HepG2 (cell line): Measurements from ENCODE around the gene PRPSAP1. TPM values are rescaled to one million over a fixed set of nuclear protein-coding genes. Genes with fewer than 3 reads are reported as not detected.

Experiments
- DR1 ChIP-seq: sonication (generic); formaldehyde crosslinking; IDR thresholded peaks from 2 replicates; pipeline ENCODE4 v1.8.0; 2021; ENCODE audit warnings: mild to moderate bottlenecking, missing genetic modification reagents, inconsistent platforms
- GZF1 ChIP-seq: sonication (generic); formaldehyde crosslinking; IDR thresholded peaks from 2 replicates; pipeline ENCODE4 v1.5.1; 2020; ENCODE audit warnings: mild to moderate bottlenecking, missing genetic modification reagents
- HCFC1 ChIP-seq: fragments of 150-350 bp; IDR thresholded peaks from 2 replicates; pipeline ENCODE4 v1.6.1; 2014; ENCODE audit warnings: low read depth, low read length
- HHEX ChIP-seq: IDR thresholded peaks from 2 replicates; pipeline ENCODE4 v1.6.1; 2016; ENCODE audit warnings: control low read depth
- ISX ChIP-seq: sonication (generic); formaldehyde crosslinking; conservative IDR thresholded peaks from 2 replicates; pipeline ENCODE4 v1.5.0; 2020; ENCODE audit warnings: missing genetic modification reagents
- JARID2 ChIP-seq: sonication (generic); formaldehyde crosslinking; IDR thresholded peaks from 2 replicates; pipeline ENCODE4 v1.8.1; 2023; ENCODE audit warnings: missing genetic modification reagents, inconsistent platforms; ENCODE audit not compliant: insufficient replicate concordance
- KDM1A ChIP-seq: IDR thresholded peaks from 2 replicates; pipeline ENCODE4 v1.6.1; 2016; ENCODE audit warnings: missing compliant biosample characterization
- NCOA5 ChIP-seq: sonication (generic); formaldehyde crosslinking; IDR thresholded peaks from 2 replicates; pipeline ENCODE4 v1.4.0; 2020; ENCODE audit warnings: missing genetic modification reagents
- NFIC ChIP-seq: IDR thresholded peaks from 2 replicates; pipeline ENCODE4 v1.6.1; 2012; ENCODE audit warnings: mild to moderate bottlenecking, low read length, inconsistent platforms
- PAWR ChIP-seq: sonication (generic); formaldehyde crosslinking; IDR thresholded peaks from 2 replicates; pipeline ENCODE4 v1.4.0; 2020; ENCODE audit warnings: missing genetic modification reagents, mild to moderate bottlenecking, borderline replicate concordance
- RFXANK ChIP-seq: IDR thresholded peaks from 2 replicates; pipeline ENCODE4 v1.6.1; 2016
- RNF219 ChIP-seq: sonication (generic); formaldehyde crosslinking; IDR thresholded peaks from 2 replicates; pipeline ENCODE4 v1.5.0; 2020; ENCODE audit warnings: mild to moderate bottlenecking, missing genetic modification reagents
- SUZ12 ChIP-seq: fragments of 150-350 bp; IDR thresholded peaks from 2 replicates; pipeline ENCODE4 v1.6.1; 2014; ENCODE audit warnings: low read depth, low read length
- UBTF ChIP-seq: sonication (generic); formaldehyde crosslinking; IDR thresholded peaks from 2 replicates; pipeline ENCODE4 v1.4.0; 2020; ENCODE audit warnings: mild to moderate bottlenecking, missing genetic modification reagents
- ZFP41 ChIP-seq: sonication (generic); formaldehyde crosslinking; IDR thresholded peaks from 2 replicates; pipeline ENCODE4 v1.4.0; 2020; ENCODE audit warnings: mild to moderate bottlenecking, missing genetic modification reagents, borderline replicate concordance
- ZIK1 ChIP-seq: sonication (generic); formaldehyde crosslinking; IDR thresholded peaks from 2 replicates; pipeline ENCODE4 v1.5.0; 2020; ENCODE audit warnings: mild to moderate bottlenecking, low read depth, missing genetic modification reagents, borderline replicate concordance
- ZNF263 ChIP-seq: sonication (generic); formaldehyde crosslinking; IDR thresholded peaks from 2 replicates; pipeline ENCODE4 v1.4.0; 2020; ENCODE audit warnings: missing genetic modification reagents
- ZNF557 ChIP-seq: sonication (generic); formaldehyde crosslinking; IDR thresholded peaks from 2 replicates; pipeline ENCODE4 v1.4.0; 2020; ENCODE audit warnings: missing genetic modification reagents
- ZNF766 ChIP-seq: sonication (generic); formaldehyde crosslinking; IDR thresholded peaks from 2 replicates; pipeline ENCODE4 v1.5.0; 2020; ENCODE audit warnings: missing genetic modification reagents, borderline replicate concordance
- polyA plus RNA-seq, 8 experiments: library from polyadenylated mRNA; depleted of rRNA in 3 of 8; stranded (reverse) in 7 of 8; unstranded in 1 of 8; fragments of >200 nt; fragmentation: Illumina TruSeq in 4 of 8; extraction: Trizol in 4 of 8; gene quantifications; 2 replicates each; pipeline versions ENCODE4 v1.2.1 to v1.2.3, GENCODE V29; 2011 to 2016; ENCODE audit warnings: low read depth in 4 of 8, missing spikeins in 1 of 8, mixed read lengths in 1 of 8; ENCODE audit not compliant: insufficient read depth in 1 of 8
- total RNA-seq, 5 experiments: library from RNA; depleted of rRNA; stranded (reverse); fragments of >200 nt; fragmentation: Illumina TruSeq; extraction: Trizol; gene quantifications; 2 replicates each; pipeline ENCODE4 v1.2.3, GENCODE V29; 2016; ENCODE audit warnings: low read depth in 1 of 5
- TF ChIP-seq, protein P1 (sequence below): fragments of 450-650 bp; IDR thresholded peaks from 2 replicates; pipeline ENCODE4 v1.6.1; 2017
- TF ChIP-seq, protein P2 (sequence below): sonication (generic); IDR thresholded peaks from 2 replicates; pipeline ENCODE4 v1.6.1; 2016; ENCODE audit warnings: low read depth, borderline replicate concordance

Gene PRPSAP1
- total and polyA plus RNA-seq, 2 of the 13 experiments (the other 11 are each of a cell fraction or from before 2014, with no cell fraction given): 91.1 to 314 TPM

GRCh38 chr17:76264755-76265623, 88.7 kb downstream of the PRPSAP1 start, which contains the start of gene UBALD2 (continued):
- TF ChIP-seq, protein P1, sequence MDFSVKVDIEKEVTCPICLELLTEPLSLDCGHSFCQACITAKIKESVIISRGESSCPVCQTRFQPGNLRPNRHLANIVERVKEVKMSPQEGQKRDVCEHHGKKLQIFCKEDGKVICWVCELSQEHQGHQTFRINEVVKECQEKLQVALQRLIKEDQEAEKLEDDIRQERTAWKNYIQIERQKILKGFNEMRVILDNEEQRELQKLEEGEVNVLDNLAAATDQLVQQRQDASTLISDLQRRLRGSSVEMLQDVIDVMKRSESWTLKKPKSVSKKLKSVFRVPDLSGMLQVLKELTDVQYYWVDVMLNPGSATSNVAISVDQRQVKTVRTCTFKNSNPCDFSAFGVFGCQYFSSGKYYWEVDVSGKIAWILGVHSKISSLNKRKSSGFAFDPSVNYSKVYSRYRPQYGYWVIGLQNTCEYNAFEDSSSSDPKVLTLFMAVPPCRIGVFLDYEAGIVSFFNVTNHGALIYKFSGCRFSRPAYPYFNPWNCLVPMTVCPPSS: no peak
- TF ChIP-seq ISX (CRISPR knock-in tag) (no peak), JARID2 (CRISPR knock-in tag) (no peak), HHEX (CRISPR knock-in tag) (no peak), ZIK1 (CRISPR knock-in tag) (no peak), NCOA5 (CRISPR knock-in tag) (no peak), KDM1A (no peak), GZF1 (CRISPR knock-in tag) (no peak), SUZ12 (no peak), RFXANK (CRISPR knock-in tag) (peak; percentile 86; the same call in 1 of the 2 replicates), NFIC (no peak), RNF219 (CRISPR knock-in tag) (no peak), ZNF263 (CRISPR knock-in tag) (no peak), ZFP41 (no peak), ZNF766 (CRISPR knock-in tag) (0 out of 2 replicates have a peak, but pooled peaks have one; percentile 33), UBTF (CRISPR knock-in tag) (no peak), DR1 (CRISPR knock-in tag) (peak; percentile 85), ZNF557 (CRISPR knock-in tag) (0 out of 2 replicates have a peak, but pooled peaks have one; percentile 28), HCFC1 (no peak), PAWR (CRISPR knock-in tag) (no peak)
- TF ChIP-seq, protein P2, sequence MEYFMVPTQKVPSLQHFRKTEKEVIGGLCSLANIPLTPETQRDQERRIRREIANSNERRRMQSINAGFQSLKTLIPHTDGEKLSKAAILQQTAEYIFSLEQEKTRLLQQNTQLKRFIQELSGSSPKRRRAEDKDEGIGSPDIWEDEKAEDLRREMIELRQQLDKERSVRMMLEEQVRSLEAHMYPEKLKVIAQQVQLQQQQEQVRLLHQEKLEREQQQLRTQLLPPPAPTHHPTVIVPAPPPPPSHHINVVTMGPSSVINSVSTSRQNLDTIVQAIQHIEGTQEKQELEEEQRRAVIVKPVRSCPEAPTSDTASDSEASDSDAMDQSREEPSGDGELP: peak; percentile 84
